Measurements from ENCODE around the gene PPP1R1B.
"Not testable (repeated sequence)": the region's sequence is repeated elsewhere in the genome, so short reads cannot be mapped to it uniquely, and the experiment has no call there.

The PPP1R1B gene

GRCh38 chr17:39626171-39627046 is at the start of gene PPP1R1B:
Gene PPP1R1B, plus strand, starts transcription at chr17:39626952. Its CDS starts 441 bp downstream, at chr17:39627393.
- DNase-seq: no peak

- DNase-seq: no peak
Measured at GRCh38 chr17:39578272-39578671, 48.5 kb upstream of the PPP1R1B start.

GRCh38 chr17:39579318-39580081 is 47.3 kb upstream of the PPP1R1B start:
- peak; percentile 65 for DNase-seq

GRCh38 chr17:39580082-39580468 is 46.7 kb upstream of the PPP1R1B start:
- DNase-seq: no peak

GRCh38 chr17:39581071-39581758 is 45.5 kb upstream of the PPP1R1B start:
- DNase-seq: no peak

- DNase-seq: no peak
Measured at GRCh38 chr17:39581759-39582085, 45.0 kb upstream of the PPP1R1B start.

- no peak for DNase-seq
Measured at GRCh38 chr17:39582658-39583057, 44.1 kb upstream of the PPP1R1B start.

GRCh38 chr17:39590180-39590579 is 36.6 kb upstream of the PPP1R1B start:
- DNase-seq: not testable (repeated sequence)

GRCh38 chr17:39591958-39592954 is 34.5 kb upstream of the PPP1R1B start:
- DNase-seq: no peak

- DNase-seq: no peak
Measured at GRCh38 chr17:39593371-39593770, 33.4 kb upstream of the PPP1R1B start.

GRCh38 chr17:39595294-39595693 is 31.5 kb upstream of the PPP1R1B start:
- no peak for DNase-seq

GRCh38 chr17:39595928-39596510 is 30.7 kb upstream of the PPP1R1B start:
- no peak for DNase-seq

- no peak for DNase-seq
Measured at GRCh38 chr17:39596543-39597267, 30.0 kb upstream of the PPP1R1B start.

- no peak for DNase-seq
Measured at GRCh38 chr17:39597372-39598046, 29.2 kb upstream of the PPP1R1B start.

GRCh38 chr17:39598047-39598481 is 28.7 kb upstream of the PPP1R1B start:
- DNase-seq: no peak

- no peak for DNase-seq
Measured at GRCh38 chr17:39598630-39599003, 28.1 kb upstream of the PPP1R1B start.

- no peak for DNase-seq
Measured at GRCh38 chr17:39599004-39599664, 27.6 kb upstream of the PPP1R1B start.

- DNase-seq: no peak
Measured at GRCh38 chr17:39599665-39600231, 27.0 kb upstream of the PPP1R1B start.

GRCh38 chr17:39600288-39600996 is 26.3 kb upstream of the PPP1R1B start:
- DNase-seq: no peak

Data from NCI-H1092 (cell line).